Measurements from ENCODE around the gene MAPT.

GRCh38 chr17:45931677-45932076 is 37.3 kb downstream of the MAPT start:
- TF ChIP-seq CTCF (conservative IDR thresholded peaks at IDR 0.05; ENCODE audit: low read depth, low read length) = no peak
- TF ChIP-seq EZH2phosphoT487 (IDR thresholded peaks at IDR 0.05; ENCODE audit: borderline replicate concordance, low read length) = no peak

Data from PC-3 (cell line).